IPS DF 6.9 (cell line): ENCODE data around the gene ZBTB42.

Experiments
- DNase-seq: peaks from one replicate; pipeline ENCODE4 v3.0.0-alpha.2; 2013; ENCODE audit warnings: low read depth, low spot score
- H3K27ac ChIP-seq: one replicate; pipeline ENCODE4 v1.5.1; 2013; ENCODE audit warnings: low read length, control low read depth
- H3K27me3 ChIP-seq: 2 replicates; pipeline ENCODE4 v1.6.1; 2013; ENCODE audit warnings: mild to moderate bottlenecking, low read length; ENCODE audit not compliant: control insufficient read depth, insufficient read depth
- H3K36me3 ChIP-seq: 2 replicates; pipeline ENCODE4 v1.6.1; 2013; ENCODE audit warnings: low read length; ENCODE audit not compliant: control insufficient read depth, insufficient read depth
- H3K4me1 ChIP-seq: 2 replicates; pipeline ENCODE4 v1.6.1; 2013; ENCODE audit warnings: low read length; ENCODE audit not compliant: control insufficient read depth, insufficient read depth
- H3K4me3 ChIP-seq: 2 replicates; pipeline ENCODE4 v1.5.1; 2013; ENCODE audit warnings: mild to moderate bottlenecking, low read length
- H3K9me3 ChIP-seq: 2 replicates; pipeline ENCODE4 v1.6.1; 2013; ENCODE audit warnings: low read length, inconsistent platforms; ENCODE audit not compliant: control insufficient read depth, insufficient read depth
- WGBS: extraction: QIAGEN DNeasy Blood & Tissue Kit; methylation state at CpG from one replicate; pipeline ENCODE4 v1.1.7; 2013; ENCODE audit warnings: mixed read lengths, missing lambda C conversion rate; ENCODE audit not compliant: insufficient read length, insufficient coverage; 5-methylcytosine and 5-hydroxymethylcytosine counted together

The ZBTB42 gene

GRCh38 chr14:104770851-104771272 lies 30.0 kb upstream of the ZBTB42 start:
- no CpG with 5 or more reads among the region's 5 CpGs for WGBS
- Histone ChIP-seq H3K4me3 (no peak overlapping the region), H3K36me3 (peaks cover 23% of the 10 kb centered on the region), H3K27me3 (no peaks in the 10 kb centered on the region), H3K27ac (no peak overlapping the region), H3K9me3 (no peaks in the 10 kb centered on the region), H3K4me1 (peaks cover 4% of the 10 kb centered on the region)
- no peak for DNase-seq

GRCh38 chr14:104771374-104771773 lies 29.5 kb upstream of the ZBTB42 start:
- Histone ChIP-seq H3K4me3 (no peak overlapping the region), H3K36me3 (peaks cover 23% of the 10 kb centered on the region), H3K27me3 (no peaks in the 10 kb centered on the region), H3K4me1 (peaks cover 4% of the 10 kb centered on the region), H3K9me3 (no peaks in the 10 kb centered on the region), H3K27ac (no peak overlapping the region)
- DNase-seq, result no peak
- WGBS, result no CpG with 5 or more reads among the region's 4 CpGs

- peaks cover 25% of the 10 kb centered on the region for H3K36me3 ChIP-seq
- H3K27ac ChIP-seq, result no peak overlapping the region
- H3K4me3 ChIP-seq, result no peak overlapping the region
- DNase-seq, result no peak
- no peaks in the 10 kb centered on the region for H3K27me3 ChIP-seq
- no CpG with 5 or more reads among the region's 34 CpGs for WGBS
- no peaks in the 10 kb centered on the region for H3K9me3 ChIP-seq
- peaks cover 4% of the 10 kb centered on the region for H3K4me1 ChIP-seq
Observed at GRCh38 chr14:104771918-104772706, 28.8 kb upstream of the ZBTB42 start.

GRCh38 chr14:104772707-104773504 lies 28.0 kb upstream of the ZBTB42 start:
- H3K36me3 ChIP-seq, result peaks cover 25% of the 10 kb centered on the region
- H3K9me3 ChIP-seq, result no peaks in the 10 kb centered on the region
- no peaks in the 10 kb centered on the region for H3K27me3 ChIP-seq
- H3K4me3 ChIP-seq, result no peak overlapping the region
- no peak overlapping the region for H3K27ac ChIP-seq
- DNase-seq, result no peak
- no CpG with 5 or more reads among the region's 38 CpGs for WGBS
- H3K4me1 ChIP-seq, result peaks cover 4% of the 10 kb centered on the region

- WGBS, result no CpG with 5 or more reads among the region's 46 CpGs
- H3K27ac ChIP-seq, result no peak overlapping the region
- H3K9me3 ChIP-seq, result no peaks in the 10 kb centered on the region
- H3K4me1 ChIP-seq, result peaks cover 3% of the 10 kb centered on the region
- H3K27me3 ChIP-seq, result no peaks in the 10 kb centered on the region
- peaks cover 25% of the 10 kb centered on the region for H3K36me3 ChIP-seq
- DNase-seq, result no peak
- no peak overlapping the region for H3K4me3 ChIP-seq
Observed at GRCh38 chr14:104773505-104774452, 27.1 kb upstream of the ZBTB42 start.

GRCh38 chr14:104774453-104775072 lies 26.3 kb upstream of the ZBTB42 start:
- no peaks in the 10 kb centered on the region for H3K27me3 ChIP-seq
- no peaks in the 10 kb centered on the region for H3K9me3 ChIP-seq
- H3K4me1 ChIP-seq, result peaks cover 3% of the 10 kb centered on the region; the same call in 1 of the 2 replicates
- WGBS, result no CpG with 5 or more reads among the region's 20 CpGs
- no peak overlapping the region for H3K4me3 ChIP-seq
- DNase-seq, result no peak
- H3K36me3 ChIP-seq, result peaks cover 25% of the 10 kb centered on the region
- no peak overlapping the region for H3K27ac ChIP-seq

- peaks cover 25% of the 10 kb centered on the region for H3K36me3 ChIP-seq
- no peaks in the 10 kb centered on the region for H3K9me3 ChIP-seq
- H3K27me3 ChIP-seq, result no peaks in the 10 kb centered on the region
- no peak overlapping the region for H3K27ac ChIP-seq
- no peaks in the 10 kb centered on the region for H3K4me1 ChIP-seq
- no peak overlapping the region for H3K4me3 ChIP-seq
- WGBS, result no CpG with 5 or more reads among the region's 13 CpGs
- DNase-seq, result no peak
Observed at GRCh38 chr14:104775073-104775489, 25.8 kb upstream of the ZBTB42 start.

- no CpG with 5 or more reads among the region's 15 CpGs for WGBS
- Histone ChIP-seq H3K4me3 (no peak overlapping the region), H3K9me3 (no peaks in the 10 kb centered on the region), H3K27ac (no peak overlapping the region), H3K4me1 (no peaks in the 10 kb centered on the region), H3K27me3 (no peaks in the 10 kb centered on the region), H3K36me3 (peaks cover 21% of the 10 kb centered on the region)
- DNase-seq, result no peak
Observed at GRCh38 chr14:104776481-104776880, 24.4 kb upstream of the ZBTB42 start.

GRCh38 chr14:104776961-104777807 lies 23.7 kb upstream of the ZBTB42 start:
- no peak overlapping the region for H3K4me3 ChIP-seq
- H3K4me1 ChIP-seq, result no peaks in the 10 kb centered on the region
- no peaks in the 10 kb centered on the region for H3K27me3 ChIP-seq
- H3K27ac ChIP-seq, result no peak overlapping the region
- no CpG with 5 or more reads among the region's 16 CpGs for WGBS
- H3K9me3 ChIP-seq, result no peaks in the 10 kb centered on the region
- H3K36me3 ChIP-seq, result peaks cover 14% of the 10 kb centered on the region
- no peak for DNase-seq
